GM19467 (cell line): ENCODE measurements around the gene CSMD2.
"Not testable (repeated sequence)": the region's sequence is repeated elsewhere in the genome, so short reads cannot be mapped to it uniquely, and the experiment has no call there.

Experiments used
- ATAC-seq: cut with Tn5 transposase; IDR thresholded peaks from one replicate; pipeline ENCODE4 v1.9.1; 2021; ENCODE audit warnings: mild to moderate bottlenecking, moderate library complexity; ENCODE audit not compliant: unreplicated experiment

CSMD2 gene

DNA sequence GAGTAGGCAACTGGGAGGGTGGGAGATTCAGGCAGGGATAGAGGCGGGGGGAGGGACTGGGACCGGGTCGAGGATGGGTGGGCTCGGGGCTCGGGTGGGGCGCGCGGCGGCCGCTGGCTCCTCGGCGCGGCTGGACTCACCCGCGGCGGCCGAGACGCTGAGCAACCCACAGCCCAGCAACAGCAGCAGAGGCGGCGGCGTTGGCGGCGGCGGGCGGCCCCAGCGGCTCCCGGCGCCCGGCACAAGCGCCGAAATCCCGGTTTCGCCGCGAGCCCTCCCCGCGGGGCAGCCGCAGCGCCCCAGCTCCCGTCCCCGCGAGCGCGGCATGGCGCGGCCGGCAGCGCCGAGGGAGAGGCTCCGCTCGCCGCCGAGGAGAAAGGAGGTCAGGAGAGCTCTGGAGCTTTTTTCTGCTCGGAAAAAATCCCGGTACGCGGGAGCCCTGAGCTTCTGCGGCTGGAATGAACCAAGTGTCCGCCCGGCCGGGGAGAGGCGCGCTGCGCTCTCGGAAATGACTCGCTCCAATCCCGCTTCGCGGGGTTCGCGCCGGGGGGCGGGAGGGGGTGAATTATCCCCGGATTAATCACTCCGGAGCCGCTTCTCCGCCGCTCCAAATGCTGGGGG is at the start of gene CSMD2:
Gene CSMD2, minus strand, starts transcription at position 460 of the 621 bp plus-strand sequence. Its CDS starts 133 bp downstream, at position 327.
- ATAC-seq, result no peak

DNA sequence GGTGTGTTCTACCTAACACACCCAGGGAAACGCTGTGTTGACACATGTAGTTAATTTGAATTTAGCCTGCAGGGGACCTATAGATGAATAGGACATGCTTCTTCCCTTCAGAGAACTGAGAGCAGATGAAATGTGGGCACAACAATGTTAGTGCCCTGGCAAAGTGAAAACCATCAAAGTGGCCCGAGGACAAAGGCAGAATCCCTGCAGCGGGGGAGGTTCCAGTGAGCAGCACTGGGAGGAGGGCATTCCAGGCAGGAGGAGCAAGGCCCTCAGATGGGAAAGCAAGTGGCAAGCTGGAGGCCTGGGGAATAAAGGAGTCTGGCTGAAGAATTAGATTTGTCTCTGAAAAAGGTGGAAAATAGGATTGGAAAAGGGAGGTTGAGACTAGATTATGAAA is 48.9 kb upstream of the CSMD2 start:
- no peak for ATAC-seq

DNA sequence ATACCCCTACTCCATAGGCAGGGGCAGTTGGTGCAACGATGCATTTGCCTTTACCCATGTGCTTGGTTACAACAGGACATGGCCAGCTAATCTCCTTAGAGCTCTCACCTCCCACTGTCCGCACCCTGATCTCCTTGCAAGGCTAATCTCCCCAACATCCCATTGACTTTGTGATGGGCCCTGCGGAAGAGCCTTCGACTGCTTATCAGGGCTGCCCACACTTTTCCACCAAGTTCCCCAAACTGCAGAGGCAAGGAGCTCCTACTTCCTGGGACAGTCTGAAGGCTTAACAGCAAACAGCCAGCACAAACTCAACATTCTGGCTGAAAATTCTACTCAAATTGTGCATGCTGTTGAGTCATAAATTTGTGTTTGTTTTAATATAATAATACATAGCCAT is 47.6 kb upstream of the CSMD2 start:
- ATAC-seq, result no peak

DNA sequence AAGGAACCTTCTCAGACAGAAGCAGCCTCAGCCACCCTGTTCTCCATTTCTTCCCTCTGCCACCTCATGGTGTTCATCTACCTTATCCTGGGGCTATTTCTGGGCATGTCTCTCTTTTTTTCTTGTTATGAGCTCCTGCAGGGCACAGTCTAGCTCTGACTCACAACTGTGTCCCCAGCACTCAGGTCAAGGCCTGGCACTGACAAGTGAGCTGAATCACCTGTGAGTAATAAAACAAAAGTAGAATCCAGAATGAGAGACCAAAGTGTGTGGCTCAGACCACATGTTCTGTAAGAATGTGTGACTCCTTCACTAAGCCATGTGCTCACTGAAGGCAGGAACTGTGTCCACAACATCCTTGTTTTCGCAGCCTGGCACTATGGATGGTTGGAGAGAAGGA is 34.9 kb upstream of the CSMD2 start:
- no peak for ATAC-seq

DNA sequence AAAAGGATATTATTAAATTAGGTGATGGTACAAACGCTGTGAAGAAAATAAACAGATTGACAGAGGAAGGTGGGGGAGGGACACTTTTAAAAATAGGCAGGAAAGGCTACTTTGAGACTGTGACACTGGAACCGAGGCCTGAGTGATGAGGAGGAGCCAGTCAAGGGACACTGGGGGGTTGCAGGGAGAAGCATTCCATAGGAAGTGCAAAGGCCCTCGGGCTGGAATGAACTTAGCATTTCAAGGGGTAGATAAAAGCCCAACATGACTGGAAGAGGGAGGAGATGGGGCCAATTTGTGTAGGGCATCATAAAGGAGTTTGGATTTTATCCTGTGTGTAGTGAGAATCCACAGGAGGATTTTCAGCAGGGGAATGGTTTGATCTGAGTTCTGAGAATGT is 27.6 kb upstream of the CSMD2 start:
- no peak for ATAC-seq

DNA sequence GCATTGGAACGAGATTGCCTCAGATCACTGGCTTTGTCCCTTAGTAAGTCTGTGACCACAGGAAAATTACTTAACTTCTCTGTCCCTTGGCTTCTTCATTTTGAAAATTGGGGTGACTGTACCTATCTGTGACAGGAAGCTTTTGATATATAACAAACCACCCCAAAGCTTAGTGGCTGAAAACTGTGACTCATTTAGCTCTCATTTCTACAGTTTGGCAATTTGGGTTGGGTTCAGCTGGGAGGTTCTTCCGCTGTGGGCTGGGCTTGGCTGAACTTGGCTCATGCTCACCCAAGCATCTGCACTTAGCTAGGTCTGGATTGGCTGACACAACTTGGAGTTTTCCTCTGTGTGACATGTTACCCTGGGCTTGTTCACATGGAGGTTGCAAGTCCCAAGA is 25.7 kb upstream of the CSMD2 start:
- ATAC-seq, result no peak

DNA sequence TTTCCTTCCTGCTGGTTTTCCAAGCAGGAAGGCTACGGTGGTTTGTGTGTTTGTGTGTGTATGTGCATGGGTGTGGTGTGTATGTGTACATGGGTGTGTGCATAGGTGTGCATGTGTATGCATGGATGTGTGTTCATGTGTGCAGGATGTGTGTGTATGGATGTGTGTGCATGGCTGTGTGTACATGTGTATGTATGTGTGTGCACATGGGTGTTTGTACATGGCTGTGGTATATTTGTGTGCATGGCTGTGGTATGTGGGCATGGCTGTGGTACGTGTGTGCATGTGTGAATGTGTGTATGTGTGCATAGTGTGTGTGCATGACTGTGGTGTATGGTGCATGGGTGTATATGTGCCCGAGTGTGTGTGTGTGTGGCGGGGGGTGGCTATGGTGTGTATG is 24.0 kb upstream of the CSMD2 start:
- no peak for ATAC-seq

DNA sequence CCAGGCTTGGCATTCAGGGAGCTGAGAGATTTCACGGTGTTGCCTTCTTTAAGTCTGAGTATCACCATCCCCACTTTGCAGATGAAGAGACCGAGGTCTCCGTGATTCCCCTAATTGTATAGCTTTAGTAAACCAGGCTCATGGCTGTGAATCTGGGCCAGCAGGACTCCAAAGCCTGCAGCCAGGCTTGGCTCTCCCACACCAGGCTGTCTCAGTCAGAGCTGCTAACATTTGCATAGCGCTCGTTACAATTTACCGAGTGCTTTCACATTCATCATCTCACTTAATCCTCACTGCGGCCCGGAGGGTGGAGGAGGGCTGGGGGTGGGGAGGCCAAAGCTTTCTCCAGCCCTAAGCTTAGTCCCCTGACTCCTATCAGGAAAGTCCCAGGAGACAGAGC is 23.4 kb upstream of the CSMD2 start:
- ATAC-seq, result no peak

DNA sequence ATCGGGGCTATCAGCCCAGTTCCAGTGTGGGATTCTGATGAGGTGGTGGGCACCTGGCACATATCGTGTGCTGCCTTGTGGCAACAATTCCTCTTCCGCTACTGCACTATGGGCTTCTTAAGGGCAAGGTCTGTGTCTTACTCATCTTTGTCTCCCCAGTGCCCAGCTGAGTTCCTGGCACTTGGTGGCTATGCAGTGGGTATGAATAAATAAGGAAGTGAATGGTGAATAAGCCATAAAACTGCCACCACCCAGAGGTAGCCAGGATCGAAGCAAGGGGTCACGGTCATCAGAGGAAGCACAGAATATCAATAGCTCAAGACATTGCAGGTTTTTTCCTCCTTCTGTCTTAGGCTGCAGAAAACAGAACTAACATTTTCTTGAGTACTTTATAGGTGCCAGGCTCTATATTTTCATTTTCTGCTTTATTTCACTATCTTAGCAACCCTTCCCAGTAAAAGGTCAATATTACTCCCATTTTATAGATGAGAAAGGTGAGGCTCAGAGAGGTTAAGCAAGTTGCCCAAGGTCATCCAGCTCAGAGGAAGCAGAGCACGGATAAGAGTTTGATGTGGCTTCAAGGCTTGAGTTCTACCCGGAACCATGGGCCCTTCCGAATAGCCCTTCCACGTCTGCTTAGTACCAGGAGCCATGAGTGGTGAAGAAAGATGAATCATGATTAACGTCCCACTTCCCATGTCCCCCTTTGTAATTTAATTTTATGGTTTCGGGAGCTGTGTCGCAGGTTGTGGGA is 21.9 kb upstream of the CSMD2 start:
- ATAC-seq, result no peak

DNA sequence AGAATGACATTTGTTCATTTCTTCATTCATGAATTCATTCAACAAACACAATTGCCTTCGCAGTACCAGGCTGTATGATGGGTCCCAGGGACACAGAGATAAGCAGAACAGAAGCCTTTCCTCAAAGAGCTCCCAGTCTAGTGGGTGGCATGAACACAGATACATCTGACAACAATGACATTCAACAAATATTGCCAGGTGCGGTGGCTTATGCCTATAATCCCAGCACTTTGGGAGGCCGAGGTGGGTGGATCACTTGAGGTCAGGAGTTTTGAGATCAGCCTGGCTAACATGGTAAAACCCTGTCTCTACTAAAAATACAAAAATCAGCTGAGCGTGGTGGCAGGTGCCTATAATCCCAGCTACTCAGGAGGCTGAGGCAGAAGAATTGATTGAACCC is 18.4 kb upstream of the CSMD2 start:
- not testable (repeated sequence) for ATAC-seq

DNA sequence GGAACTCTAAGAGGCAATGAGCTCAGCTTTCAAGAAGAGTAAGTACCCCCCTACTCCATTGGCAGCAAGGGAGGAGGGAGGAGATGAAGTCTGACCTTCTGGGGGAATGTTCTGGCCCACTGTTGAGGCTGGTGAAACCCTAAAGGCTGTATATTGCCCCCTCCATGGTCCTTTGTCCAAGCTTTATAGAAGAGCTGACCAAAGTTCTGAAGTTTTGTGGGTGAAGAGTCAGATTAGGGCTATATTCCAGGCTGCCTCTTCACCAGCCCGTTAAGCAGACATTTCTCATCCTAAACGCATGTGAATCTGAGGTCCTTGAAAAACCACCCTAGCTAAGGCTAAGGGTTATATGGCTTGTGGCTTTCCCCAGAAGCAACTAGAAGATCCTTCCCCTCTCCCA is 13.0 kb upstream of the CSMD2 start:
- no peak for ATAC-seq

DNA sequence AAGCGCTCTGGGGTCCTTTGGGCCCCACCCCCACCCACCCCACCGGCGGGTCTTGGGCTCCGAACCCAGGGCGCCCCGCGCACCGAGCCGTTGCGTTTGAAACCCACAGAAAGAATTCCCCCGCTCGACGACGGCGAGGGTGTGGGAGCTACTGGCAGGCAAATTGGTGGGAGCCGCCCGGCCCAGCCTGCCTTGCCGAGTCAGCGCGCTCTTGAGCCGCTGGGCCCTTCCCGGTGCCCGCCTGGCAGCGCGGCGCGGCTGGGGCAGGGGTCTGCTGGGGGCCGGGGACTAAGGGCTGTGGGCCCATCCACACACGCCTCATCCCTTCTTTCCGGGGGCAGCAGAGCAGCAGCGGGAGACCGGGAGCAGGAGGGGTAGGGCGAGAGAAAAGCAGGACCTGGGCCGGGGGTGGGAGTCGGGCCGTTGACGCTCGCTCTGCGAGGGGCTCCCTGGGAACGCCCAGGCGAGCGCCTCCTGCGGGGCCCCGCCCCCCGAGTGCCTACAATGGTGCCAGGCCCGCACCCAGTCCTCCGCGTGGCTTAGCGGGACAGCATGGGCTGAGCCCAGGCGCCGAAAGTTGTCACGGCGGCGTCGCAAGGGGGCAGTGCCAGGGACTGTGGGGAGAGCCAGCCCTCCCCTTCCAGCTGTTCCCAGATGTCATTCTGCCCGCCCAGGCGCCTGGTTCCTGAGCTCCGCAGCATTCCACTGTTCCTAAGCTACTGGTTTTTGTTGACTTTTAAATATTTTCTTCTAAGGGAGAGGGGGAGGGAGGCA is 12.0 kb upstream of the CSMD2 start, which contains the start of gene C1orf94:
Gene C1orf94, plus strand, starts transcription at position 78 of the 774 bp plus-strand sequence. CDS start 883 bp downstream, outside the sequence.
- ATAC-seq, result no peak

DNA sequence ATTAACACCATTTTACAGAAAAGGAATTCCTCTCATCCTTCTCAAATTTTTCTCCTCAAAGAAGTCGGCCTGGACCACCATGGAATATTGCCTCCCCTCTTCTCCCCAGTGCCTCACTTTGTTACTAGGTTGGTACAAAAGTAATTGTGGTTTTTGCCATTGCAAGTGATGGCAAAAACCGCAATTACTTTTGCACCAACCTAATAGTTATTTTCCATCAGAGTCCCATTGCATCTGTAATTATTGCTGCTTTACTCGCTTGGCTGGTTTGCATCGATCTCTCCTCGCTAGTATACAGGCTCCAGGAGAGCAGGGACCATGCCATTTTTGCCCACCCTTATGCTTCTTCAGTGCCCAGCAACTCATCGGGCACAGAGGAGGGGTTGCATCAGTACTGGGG is 10.7 kb upstream of the CSMD2 start:
- no peak for ATAC-seq

DNA sequence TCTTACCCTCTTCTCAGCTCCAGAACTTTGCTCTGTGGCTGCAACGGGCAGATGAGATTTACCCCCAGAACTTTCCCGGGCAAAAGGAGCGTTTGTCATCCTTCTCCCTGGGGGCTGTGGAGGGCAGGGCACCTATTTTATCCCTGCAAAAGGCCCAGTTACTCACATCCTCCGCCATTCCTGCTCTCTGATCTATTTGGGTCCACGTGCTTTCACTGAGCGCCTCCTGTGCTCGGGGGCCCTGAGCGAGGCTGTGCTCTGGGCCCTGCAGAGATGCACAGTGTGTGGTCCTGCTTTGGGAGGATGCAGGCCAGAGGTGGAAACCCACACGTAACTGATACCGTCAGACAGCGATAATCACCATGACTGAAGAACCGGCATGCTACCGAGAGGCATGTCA is 2.4 kb upstream of the CSMD2 start:
- ATAC-seq, result no peak

DNA sequence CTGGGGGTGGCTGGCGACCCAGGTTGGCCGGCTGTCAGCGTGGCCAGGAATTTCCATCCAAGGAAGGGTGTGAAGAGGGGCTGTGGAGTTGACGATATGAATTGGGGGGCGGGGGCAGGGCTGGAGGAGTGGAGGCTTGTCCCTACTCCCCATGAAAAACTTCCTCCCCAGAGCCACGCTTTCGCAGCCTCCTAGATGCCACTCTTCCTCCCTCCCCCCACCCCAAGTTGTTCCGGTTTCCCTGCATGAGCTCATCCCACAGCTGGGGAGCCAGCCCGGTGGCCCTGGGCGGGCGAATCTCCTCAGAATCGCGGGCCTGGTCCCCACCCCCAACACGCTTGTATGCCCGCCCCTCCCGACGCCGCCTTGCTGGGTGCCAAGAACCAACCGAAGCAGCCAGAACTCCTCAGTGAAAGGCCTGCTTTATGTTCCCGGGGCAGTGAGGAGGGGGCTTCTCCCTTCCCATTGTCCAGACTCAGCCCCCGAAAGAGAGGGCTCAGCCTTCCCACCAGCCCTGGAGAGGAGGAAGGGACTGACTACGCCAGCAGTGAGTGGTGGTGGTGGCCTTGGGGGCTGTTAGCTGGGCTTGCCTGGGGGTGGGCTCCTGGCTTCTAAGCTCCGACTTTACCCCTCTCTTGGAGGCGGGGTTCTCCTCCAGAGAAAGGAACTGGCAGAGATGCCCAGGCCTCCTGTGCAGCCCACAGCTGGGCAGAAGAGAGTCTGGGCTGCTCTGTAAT is 1.8 kb upstream of the CSMD2 start:
- ATAC-seq, result no peak

DNA sequence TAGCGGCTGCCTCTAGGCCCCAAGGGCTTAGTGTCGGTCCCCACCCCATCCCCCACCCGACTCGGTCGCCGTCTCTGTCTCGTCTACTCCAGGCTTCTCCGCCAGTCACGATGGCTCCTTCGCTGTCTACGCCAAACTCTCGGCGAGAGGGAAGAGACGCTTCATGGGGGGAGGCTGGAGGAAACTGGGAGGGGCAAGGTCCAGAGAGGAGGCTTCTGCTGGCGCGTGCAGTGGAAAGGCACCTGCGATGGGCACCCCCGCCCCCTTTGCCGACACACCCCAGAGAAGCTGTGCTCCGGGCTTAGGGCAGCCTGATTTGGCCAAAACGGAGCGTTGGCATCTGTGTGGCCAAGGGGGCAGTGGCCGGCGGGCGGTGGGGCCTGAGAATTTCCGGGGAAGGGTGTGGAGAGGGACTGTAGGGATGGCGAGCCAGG is 1.2 kb upstream of the CSMD2 start:
- ATAC-seq, result no peak

DNA sequence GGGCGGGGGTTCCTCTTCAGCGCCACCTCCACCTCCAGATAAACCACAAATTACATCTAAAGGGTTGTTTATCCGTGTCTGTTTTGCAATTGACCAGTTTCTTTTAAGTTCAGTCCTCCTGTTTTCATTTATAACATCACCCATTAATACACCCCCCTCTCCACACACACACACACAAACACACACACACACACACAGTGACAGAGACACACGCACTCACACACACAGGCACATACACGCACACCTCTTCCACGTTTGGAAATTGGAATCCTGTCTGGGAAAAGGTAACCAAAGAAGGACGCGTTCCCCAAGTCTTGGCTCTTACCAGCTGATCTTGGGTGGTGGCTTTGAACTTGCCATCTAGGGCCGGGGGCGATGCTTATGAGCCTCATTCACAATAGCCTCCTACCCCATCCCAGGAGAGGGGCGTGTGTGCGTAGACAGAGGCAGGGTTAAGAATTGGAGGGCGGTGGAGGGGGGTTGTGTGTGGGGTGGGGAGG is 442 bp upstream of the CSMD2 start:
- no peak for ATAC-seq

DNA sequence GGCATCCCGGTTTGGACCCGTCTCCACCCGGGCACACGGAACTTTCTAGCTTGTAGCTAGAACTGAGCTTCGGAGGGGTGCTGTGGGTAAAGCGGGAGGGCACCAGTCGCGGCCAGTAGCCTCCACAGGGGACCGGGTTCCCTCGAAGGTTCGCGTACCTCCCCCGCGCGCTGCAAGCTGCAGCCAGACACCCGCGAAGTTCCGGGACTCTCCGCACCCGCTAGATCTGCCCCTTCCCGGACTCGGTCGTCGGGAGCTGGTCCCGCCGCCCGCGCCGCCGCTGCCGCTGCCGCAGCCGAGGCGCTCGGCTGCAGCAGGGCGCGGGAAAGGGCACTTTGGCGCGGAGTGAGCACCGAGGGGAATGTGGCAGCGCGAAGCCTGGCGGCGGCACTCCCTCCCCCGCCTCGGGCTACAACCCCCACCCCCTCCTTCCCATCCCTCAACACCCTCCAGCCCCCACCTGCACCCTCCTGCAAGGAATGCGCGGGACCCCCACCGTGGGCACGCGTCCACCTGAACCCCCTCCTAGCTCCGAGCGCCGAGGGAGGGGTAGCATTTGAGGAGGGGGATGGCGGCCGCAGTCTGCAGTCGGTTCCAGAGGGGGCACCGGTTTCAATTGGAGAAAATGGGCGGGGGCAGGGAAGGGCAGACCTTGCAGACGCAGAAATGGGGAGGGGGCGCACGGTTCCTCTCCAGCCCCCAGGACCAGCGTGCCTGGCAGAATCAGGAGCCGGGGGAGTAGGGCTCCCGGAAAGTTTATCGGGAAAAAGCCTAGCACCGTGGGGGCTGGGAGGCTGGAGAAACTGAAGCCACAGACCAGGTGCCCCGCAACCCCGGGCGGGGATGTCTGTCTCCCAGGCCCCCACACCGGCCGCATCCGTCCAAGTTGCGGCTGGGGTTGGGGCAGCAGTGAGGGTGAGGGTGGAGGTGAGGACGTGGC is 968 bp downstream of the CSMD2 start:
- no peak for ATAC-seq

DNA sequence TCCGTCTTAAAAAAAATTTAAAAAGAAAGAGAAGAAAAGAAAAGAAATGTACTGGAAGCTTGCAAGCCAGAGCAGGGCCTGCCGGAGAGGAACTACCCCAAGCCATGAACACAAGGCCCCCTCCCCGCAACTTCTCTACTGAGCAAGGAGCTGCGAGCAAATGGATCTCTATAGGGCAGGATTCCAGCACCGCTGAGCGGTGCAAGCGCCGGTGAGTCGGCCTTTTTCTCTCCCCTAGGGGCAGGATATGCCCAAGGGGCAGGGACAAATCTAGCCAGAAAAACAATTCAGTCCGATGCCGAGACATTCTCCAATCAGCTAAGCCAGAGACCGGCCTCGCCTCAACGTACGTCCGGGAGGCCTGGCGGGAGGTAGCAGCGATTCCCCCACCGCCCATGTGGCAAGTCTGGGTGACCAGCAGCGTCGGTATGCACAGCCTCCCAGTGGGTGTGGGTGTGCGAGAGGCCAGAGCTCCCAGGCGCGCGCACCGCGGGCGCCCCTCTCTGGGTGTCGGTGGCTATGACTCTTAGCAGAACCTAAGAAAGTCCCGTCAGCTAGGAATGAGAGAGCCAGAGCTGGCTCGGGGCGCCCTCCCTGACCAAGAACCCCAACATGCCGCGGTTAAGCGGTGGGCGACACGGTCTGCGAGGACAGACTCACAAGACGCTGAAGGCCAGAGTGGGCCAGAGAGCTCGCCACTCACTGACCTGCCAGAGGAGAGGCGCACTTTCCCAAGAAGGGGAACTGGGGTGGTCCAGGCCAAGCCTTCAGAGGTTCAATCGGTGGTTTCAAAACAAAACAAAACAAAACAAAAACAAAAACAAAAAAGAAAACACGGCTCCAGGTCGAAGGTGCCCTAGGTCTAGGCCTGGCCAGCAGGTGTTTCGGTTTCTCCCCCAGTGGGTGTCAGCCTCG is 1.9 kb downstream of the CSMD2 start:
- peak; percentile 65 for ATAC-seq
